NOMO-1 treated with dmso at 0.1 percent for 144 hours (cell line): ENCODE measurements around the gene NELFA.

ENCODE experiments used
- DNase-seq: peaks from one replicate; lab custom pipeline; 2025; ENCODE audit not compliant: unreplicated experiment; lab: John Stamatoyannopoulos, UW

NELFA gene

DNA sequence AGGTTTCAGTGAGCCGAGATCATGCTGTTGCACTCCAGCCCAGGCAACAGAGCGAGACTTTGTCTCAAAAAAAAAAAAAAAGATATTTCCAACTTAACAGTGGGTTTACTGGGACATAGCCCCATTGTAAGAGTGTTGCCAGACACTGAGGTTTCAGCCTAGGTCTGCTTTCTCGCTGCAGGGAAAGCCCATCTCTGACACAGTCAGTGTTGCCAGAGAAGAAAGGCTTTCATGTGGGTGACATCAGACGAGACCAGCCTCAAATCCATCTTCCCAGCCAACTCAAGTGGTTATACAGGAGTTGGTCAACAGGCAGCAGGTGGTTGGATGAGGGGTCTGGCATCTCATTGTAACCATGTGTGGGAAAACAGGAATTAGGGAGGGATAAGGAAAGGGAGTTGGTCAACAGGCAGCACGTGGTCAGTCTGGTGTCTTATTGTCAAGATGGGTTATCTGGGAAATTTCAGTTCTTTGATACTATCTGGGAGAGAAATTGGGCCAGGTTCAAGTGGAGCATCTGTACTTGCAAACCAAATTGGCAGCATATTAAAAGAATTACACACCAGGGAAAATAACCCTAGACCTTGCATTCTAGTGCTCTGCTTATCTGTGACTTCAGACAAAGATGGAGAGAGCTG is 41.1 kb downstream of the NELFA start:
- DNase-seq = no peak

DNA sequence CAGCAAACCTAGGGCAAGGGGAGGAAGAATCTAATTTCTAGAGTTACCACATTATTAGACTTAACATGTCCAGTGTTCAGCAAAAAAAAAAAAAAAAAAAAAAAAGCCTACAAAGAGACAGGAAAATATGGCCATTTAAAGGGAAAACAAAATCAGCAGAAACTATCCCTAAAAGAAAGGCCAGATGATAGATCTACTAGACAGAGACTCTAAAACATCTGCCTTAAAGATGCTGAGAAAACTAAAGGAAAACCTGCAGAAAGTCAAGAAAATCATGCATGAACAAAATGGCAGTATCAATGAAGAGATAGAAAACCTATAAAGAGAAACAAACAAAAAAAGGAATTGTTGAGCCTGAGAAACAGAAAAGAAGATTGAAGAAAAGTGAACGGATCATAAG is 43.8 kb downstream of the NELFA start:
- DNase-seq = no peak

DNA sequence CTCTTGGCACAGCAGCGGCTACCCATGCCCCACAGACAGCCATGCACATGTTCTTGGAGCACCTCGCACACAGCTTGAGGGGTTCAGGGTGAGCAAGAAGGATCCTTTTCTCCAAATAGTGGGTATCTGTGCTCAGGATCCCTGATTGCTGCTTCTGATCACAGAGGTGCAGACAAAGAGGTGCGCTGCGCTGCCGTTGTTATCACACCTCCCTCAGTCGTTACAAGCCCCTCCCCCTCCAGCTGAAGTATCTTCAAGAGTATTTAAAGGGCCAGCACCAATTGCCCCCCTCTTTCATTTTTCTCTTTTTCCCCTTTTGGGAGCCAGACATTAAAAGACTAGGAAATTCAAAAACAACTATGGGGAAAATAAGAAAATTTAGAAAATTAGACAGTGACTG is 44.3 kb downstream of the NELFA start:
- no peak for DNase-seq

DNA sequence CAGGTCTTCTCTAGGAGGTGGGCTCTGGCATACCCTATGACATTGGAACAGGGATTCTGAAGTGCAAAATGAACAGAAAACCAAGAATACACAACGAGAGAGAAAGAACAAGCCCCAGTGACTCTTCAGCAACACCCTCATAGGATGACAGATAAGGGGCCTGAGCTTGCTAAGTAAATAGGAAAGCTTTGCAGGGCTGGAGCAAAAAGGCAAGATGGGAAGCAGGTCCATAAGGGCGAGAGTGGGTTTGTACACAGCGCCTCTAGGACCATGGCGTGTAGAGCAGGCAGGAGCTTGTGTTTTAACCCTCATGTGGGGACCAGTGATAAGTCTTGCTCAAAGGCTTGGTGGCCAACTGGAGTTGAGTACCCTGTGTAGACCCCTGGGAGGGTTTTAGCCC is 45.8 kb downstream of the NELFA start:
- no peak for DNase-seq

DNA sequence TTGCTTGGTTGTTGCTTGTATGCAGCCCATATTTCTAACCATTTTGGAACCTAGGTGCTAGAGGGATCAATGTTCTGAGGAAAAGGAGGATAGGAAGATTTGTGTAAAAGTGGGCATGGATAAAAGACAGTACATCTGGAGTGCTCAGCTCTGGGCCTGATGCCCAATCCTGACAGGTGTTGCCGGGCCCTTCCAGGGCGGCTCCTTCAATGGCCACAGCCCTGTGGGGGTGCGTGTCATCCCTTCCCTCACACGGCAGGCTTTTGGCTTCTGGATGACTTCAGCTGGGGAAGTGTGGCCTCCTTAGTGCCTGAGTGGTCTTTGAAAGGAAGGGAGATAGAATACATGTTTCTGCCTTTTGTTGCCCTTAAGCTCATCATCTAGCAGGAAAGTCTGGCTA is 47.2 kb downstream of the NELFA start:
- DNase-seq = no peak

DNA sequence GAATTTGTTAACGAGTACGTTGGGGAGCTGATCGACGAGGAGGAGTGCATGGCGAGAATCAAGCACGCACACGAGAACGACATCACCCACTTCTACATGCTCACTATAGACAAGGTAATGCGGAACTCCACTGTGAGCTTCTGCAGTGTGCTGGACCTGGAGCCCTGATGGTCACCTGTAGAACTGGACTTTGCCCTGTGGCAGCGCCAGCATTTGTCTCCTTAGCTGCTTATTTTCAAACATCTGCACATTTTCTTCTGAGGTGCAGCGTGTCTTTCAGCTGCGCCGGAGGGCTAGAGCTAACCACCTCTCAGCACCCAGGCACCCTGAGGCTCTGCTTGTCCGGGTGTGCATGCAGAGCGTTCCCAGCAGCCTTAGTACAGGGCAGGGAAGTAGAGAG is 47.7 kb downstream of the NELFA start:
- no peak for DNase-seq

DNA sequence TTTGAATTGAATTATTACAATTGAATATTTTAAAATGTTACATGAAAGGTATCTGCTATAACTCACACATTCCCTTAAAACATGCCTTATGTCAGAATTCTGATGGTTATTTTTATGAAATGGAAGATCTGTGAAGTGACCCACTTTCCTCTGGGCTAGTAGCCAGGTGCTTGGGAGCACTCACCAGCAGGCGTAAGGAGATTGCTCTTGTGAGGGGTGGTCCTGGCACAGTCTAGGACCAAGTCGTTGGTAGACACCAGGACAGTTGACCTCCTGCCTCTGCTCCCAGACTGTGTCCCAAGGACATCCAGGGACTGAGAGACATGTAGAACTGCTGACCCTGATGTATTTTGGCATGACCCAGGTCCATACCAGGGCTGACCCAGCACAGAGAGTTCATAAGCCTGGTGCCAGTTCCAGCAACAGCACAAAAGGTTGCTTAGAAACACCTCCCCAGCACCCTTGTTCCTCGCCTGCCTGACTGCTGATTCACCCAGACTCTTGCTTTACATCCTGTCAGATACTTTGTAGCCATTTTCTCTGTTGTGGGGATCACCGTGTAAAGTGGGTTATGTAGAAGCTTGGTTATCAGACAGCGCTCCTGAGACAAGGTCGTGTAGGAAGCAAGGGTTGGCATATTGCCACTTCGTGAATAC is 48.5 kb downstream of the NELFA start:
- DNase-seq = no peak

DNA sequence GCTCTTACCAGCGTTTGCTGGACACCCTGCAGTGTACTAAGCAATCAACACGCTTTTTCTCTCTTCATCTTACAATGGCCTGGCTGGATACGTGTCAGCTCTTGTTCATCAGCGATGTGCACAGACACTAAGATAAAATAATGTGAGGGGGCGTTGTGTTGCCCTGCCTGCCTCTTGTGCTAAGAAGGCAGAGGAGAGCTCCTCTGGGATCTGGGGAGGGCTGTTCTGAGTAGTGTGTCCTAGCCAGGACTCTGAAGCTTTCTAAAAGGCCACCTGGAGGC is 49.7 kb downstream of the NELFA start:
- no peak for DNase-seq

DNA sequence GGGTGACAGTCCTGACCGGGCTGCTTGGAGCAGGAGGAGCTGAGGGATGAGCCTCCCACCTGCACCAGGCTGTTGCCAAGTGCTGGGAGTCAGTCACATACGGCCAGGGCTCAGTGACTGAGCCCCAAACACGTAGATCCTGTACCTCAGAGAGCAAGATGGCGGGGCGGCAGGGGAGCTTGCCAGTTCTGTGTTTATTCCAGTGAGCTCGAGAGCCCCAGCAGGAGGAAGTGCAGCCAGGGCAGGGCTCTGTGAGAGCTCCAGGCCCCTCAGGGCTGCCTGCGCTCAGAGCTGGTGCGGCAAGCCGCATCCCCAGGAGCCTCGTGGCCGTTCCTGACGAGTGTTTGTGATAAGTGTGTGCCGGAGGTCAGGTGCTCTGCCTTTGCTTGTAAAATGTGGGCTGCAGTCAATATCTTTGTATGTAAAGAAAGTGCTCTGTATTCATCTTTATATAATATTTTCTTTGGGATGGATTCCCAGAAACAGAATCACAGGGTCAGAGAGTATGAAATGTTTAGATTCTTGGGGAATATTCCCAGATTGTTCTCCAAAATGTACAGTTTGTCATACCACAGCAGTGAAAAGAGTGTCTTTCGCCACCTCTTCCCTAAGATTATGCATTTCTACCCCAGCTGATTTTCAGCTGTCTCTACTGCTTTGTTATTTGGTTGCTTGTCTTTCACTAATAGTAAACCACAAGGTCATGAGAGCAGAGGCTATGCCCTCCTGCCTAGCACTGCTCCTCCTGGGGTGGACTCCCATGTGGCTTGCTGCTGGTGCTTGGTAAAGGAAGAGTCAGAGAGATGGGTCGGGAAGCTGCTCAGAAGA is 50.3 kb downstream of the NELFA start:
- no peak for DNase-seq

DNA sequence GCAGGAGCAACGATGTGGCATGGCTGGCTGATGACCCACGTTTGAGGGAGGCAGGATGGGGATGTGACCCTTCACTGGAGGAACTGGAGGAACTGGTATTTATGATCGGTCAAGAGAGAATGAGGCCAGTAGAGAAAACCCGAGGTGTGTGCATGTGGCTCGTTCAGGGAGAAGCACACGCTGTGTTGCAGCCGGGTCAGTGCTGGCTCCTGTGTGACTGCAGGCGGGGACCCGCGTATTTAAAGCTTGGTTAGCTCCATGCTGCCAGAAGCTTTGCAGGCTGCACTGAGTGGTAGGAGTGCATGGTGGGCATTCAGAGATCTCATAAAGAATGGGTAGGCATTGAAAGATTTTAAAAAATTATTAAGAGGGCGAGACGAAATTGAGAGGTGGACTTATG is 52.1 kb downstream of the NELFA start:
- no peak for DNase-seq

DNA sequence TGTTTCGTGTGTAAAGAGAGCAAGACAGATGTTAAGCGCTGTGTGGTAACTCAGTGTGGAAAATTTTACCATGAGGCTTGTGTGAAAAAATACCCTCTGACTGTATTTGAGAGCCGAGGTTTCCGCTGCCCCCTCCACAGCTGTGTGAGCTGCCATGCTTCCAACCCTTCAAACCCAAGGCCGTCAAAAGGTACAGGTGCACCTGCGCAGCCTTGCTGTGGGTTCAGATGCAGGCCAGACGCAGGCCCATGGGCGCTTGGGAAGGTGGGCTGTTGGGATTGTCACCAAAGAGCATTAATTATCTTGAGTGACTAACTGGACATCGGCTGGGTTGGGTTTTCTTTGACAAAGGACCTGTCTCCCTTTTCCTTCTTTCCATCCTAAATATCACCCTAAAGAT is 55.4 kb downstream of the NELFA start:
- no peak for DNase-seq

DNA sequence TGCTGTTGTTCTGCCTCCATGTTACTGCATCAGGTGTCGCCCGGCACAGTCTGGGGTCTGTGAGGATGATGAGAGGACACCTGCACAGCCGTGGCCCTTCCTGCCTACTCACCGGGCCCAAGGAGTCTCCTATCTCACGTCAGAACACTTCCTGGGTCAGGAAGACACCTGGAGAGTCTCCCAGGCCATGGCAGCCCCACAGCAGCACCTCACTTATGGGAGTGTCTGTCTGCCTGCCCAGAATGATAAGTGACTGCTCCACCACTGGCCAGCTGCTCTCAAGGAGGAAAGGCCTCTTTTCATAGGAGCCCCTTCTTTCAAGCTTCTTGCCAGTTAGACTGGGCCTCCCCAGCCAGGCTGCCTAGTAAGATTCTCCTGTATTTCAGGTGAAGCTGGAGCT is 56.1 kb downstream of the NELFA start:
- DNase-seq = no peak

DNA sequence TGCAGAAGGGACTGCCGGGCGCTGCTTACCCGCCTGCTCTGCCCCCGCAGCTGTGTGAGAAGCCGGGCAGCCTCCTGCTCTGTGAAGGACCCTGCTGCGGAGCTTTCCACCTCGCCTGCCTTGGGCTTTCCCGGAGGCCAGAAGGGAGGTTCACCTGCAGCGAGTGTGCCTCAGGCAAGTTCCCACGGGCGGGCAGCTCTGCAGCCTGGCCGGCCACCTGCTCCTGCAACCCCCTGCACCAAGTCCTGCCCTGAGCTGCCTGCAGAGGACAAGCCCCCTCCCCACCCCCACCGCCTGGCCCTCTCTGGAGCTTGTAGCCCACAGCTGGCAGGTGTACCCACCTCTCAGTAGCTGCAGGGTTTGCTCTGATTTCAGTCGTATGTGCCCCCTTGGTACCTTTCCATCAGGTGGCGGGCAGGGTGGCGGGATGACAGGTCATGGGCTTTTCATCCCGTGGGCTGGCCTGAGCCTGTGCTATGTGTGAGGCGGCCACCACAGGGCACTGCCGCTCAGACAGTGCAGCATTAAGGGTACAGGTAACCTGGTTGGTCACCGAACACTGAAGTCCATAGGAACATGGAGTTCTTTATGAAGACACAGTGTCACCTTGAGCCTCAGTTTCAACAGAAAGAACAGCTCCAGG is 56.6 kb downstream of the NELFA start:
- DNase-seq = no peak

DNA sequence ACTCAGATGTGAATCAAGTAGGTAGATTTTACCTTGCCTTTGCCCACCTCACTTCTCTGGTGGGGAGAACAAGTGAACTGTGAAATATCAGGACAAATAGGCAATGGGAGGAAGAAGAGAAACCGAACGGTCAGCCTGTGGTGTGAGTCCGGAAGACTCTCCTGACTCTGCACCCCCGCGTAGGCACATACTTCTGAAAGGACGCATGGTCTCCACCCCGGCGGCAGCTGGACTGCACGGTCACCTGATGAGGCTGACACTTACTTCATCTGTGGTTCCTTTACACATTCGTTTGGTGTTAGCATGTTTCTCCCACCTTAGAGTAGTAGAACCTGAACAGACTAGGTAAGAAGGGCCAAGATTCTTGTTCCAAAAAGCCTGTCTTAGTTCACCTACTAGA is 58.4 kb downstream of the NELFA start:
- no peak for DNase-seq

DNA sequence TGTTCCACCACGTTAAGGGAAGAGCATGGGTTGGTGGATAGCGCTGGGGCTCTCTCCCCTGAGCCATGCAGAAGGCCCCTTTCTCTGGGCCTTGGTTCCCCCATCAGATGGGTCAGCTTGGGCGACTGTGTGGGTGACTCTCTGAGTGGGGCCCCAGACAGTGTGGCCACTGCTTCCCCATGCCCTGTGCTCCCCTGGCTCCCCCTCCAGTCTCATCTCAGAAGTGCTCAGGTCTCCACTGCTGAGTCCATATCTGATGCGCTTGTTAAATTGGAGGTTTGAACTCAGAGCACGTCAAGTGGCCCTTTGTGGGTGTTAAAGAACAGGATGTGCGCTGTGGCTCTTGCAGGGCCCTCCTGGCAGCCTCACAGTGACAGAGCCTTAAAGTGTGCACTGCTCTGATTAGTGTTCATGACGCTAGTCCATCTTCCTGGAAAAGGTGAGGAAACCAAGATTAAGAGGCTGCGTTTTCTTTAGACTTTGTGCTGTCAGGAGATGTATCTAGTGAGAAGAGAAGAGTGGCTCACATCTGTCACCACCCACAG is 59.8 kb downstream of the NELFA start:
- DNase-seq = no peak

DNA sequence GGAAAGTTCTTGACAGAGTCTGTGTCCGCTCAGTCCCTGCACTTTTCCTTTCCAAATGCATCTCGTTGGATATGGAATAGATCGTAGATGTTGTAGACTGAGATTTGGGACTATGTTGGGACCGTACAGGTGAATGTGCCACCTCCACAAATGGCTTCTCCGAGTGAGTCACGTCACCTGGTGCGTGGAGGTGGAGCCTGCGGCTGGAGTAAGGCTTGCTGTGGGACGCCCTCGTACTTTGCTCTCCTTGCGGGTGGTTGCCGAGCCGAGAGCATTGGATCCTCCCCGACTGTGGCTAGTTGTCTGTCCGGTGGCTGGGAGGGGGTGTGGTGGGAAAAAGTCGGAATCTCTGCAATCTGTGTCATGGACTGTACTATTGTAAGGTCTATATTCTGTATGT is 60.5 kb downstream of the NELFA start:
- DNase-seq = no peak

DNA sequence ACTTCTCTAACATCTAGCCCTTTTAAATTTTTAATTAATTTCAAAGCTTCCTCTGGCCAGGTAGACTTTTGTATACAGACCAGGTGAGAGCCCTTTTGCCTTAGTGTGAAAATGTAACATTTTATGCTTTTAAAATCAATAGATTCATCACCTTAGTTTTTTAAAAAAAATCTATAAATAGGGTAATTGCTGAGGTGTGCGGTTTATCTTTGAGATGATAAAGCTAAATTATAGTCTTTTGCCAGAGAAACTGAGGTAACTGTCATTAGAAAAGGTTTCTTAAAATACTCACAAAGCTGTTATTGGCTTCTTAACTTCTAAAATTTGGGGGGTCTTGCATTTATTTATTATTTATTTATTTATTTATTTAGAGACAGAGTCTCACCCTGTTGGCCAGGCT is 62.9 kb downstream of the NELFA start:
- DNase-seq = no peak

DNA sequence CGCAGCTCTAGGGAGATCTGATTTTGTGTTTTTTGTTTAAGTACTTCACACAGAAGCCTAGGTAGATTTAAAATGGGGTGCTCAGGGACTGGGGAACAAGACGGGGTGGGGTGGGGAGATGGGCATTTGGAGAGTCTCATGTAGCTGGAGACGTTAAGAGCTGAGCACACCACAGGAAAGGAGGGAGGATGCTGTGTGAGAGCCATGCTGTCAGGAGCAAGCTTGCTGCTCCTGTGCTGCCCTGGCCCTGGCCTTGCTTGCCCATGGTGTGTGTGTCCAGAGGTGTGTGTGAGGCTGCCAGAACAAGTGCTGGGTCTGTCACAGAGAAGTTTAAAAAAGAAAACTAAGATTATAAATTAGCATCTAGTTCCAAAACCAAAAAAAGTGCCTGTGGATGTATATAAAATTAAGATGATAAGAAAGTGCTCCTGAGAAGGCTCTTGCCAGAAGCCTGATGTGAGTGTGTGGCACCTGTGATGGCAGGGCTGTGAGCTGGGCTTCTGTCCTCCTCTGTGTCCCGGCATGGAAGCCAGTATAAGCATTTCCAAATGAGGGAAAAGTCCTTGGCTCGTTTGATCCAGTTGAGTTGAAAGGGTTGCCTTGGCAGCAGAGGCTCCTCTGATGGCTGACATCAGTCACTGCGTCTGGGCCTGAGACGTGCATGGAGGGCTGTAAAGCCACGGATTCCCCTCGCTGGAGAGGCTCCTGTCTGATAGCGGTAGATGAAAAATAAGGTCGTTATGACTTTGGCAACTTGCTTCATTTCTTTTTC is 63.5 kb downstream of the NELFA start:
- no peak for DNase-seq

DNA sequence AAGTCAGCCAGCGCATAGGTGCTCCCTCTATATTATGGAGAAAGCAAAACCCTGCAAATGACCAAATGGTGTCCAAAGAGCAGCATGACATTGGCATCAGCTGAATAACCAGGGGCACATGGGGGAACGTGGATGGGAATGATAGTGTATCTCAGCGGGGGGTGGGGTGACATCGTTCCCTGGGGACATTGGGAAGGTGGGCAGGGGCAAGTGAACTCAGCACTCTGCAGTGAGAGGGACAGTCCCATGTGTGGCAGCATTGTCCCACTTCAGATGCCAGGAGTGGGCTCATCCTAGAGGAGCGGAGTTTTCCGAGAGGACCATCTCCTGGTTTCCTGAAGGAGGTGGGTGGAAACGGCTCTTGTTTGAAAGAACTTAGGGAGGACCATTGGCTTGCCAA is 64.8 kb downstream of the NELFA start:
- DNase-seq = no peak

DNA sequence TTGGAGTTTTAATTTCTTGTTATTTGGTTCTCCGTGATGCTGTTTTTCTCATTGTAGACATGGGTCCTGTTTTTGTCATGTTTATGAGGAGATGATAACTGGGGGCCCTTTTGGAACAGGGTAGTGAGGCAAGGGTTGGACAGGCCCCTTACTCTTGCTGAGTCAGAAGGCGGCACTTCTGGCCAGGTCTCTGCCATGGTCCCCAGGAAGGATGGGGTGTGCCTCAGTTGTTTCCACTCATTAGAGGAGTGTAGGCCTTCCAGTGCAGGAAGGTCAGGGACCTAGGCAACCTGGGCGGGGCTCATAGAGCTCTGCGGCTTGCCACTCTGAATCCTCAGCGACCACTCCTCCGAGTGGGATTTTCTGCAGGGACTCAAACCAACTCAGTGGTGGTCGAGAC is 68.2 kb downstream of the NELFA start:
- no peak for DNase-seq
